ENCODE data around the gene UBP1.
"Not testable (repeated sequence)": the region's sequence is repeated elsewhere in the genome, so short reads cannot be mapped to it uniquely, and the experiment has no call there.

Gene UBP1, protein sequence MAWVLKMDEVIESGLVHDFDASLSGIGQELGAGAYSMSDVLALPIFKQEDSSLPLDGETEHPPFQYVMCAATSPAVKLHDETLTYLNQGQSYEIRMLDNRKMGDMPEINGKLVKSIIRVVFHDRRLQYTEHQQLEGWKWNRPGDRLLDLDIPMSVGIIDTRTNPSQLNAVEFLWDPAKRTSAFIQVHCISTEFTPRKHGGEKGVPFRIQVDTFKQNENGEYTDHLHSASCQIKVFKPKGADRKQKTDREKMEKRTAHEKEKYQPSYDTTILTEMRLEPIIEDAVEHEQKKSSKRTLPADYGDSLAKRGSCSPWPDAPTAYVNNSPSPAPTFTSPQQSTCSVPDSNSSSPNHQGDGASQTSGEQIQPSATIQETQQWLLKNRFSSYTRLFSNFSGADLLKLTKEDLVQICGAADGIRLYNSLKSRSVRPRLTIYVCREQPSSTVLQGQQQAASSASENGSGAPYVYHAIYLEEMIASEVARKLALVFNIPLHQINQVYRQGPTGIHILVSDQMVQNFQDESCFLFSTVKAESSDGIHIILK

DNA sequence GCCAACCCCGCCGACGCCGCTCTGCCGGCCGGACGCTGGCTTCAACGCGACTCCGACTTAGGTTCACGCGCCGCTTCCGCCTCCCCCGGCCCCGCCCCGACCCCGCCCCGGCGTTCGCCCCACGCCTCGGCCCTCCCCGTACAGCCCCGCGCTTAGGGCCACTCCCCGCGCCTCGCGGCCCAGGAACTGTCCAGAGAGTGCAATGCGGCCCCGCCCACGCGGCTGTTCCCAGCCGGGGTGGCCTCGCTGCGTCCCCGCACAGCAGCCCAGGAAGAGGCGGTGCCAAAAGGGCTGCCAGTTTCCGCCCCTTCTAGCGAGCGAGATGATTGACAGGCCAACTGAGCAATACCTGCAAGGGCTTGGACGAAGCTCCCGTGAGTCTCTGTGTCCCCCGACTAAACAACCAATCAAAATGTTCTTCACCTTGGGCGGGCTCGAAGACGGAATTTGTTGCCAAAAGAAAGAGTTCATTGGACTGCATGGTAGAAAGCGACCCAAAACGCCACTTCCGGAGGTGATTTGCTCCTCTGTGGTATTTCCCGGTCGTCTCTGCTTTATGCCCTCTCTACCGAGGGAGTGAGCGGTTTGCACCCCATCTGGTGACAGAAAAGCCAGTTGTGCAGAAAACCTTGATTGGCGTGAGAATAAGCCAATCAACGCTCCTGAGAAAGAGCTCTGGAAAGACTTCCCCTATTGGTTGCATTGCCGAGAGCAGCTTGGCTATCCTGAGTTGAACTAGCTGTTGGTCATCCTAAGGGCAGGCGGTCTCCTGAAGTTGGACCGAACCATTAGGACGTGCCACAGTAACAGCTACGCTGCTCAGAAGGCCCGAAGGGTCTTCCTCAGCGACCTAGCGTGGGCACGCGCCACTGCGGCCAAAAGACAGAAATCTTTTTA is at the start of gene UBP1:
Gene UBP1, minus strand, starts transcription at position 78 of the 897 bp plus-strand sequence. CDS start 557 bp downstream, outside the sequence.
- Histone ChIP-seq H3K4me3 (peak within 1 kb of the TSS; percentile 77), H3K4me1 (peaks cover 8% of the 10 kb centered on the region; the same call in 1 of the 2 replicates), H3K36me3 (replicated peaks) (no peaks in the 10 kb centered on the region), H3K9me3 (no peaks in the 10 kb centered on the region), H3K27me3 (ENCODE audit: low read depth) (no peaks in the 10 kb centered on the region)
- DNase-seq (ENCODE audit: low spot score in 2 of 2): peak; percentile 99 to 100
- in situ Hi-C loops (cut with MboI; ENCODE audit: low sequenced_read_pairs): no loop called here

DNA sequence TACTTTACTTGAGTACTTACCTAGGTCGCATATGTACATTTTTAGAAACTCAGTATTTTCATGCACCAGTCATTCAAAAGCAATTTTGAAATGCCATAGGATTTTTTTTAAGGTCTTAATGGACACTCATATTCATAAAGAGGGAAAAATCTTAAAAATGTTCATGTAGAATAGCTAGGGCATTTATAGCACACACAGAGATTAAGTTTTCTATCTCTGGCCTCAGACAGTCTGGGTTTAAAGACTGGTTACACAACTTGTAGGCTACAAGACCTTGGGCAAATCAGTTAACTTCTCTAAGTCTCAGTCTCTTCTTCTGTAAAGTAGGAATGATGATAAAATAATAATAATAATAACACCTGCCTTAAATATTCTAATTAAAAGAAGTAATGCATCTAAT is 48.5 kb upstream of the UBP1 start:
- H3K27me3 ChIP-seq (ENCODE audit: low read depth): no peaks in the 10 kb centered on the region
- no peak overlapping the region for H3K4me3 ChIP-seq
- no peaks in the 10 kb centered on the region for H3K36me3 ChIP-seq (replicated peaks)
- in situ Hi-C loops (cut with MboI; ENCODE audit: low sequenced_read_pairs): no loop called here
- H3K9me3 ChIP-seq: no peaks in the 10 kb centered on the region
- DNase-seq (ENCODE audit: low spot score in 2 of 2): no peak
- H3K4me1 ChIP-seq: no peaks in the 10 kb centered on the region

DNA sequence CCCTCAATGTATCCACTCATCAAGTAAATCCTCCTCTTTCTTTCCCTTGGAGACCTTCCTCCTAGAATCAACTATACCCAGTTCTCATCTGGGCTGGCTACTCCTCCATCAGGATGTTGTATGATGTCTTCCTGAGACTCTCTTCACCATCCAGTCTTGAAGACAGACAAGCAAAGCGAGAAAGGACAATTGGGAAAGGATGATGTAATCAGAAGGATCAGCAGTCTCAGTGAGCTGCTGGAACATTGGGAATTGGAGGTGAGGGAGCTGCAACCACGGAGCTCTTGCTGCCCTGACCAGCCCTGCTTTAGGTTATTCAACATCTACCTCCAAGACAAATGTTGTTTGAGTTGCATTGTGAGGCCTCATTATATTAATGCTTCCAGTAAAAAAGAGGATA is 48.0 kb upstream of the UBP1 start:
- Histone ChIP-seq H3K36me3 (replicated peaks) (no peaks in the 10 kb centered on the region), H3K4me1 (no peaks in the 10 kb centered on the region), H3K27me3 (ENCODE audit: low read depth) (no peaks in the 10 kb centered on the region), H3K9me3 (no peaks in the 10 kb centered on the region), H3K4me3 (no peak overlapping the region)
- DNase-seq (ENCODE audit: low spot score in 2 of 2): no peak
- in situ Hi-C loops (cut with MboI; ENCODE audit: low sequenced_read_pairs): no loop called here

DNA sequence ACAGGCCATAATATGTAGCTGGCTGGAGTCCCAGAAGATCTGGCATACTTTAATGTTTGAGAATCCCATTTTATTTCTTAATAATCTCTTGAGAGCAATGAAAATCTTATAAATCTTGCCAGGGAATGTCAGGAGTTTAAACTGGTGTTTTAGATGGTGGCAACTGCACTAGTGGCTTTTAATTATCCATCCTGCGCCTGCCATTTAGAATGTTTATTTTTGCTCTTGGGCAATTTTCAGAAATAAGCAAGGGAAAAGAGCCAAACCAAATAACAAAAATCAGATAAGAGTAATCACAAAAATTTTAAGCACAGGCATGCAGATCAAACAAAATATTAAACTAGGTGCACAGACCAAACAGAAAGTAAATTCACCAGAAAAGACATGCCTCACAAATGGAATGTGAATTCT is 41.9 kb upstream of the UBP1 start:
- no peaks in the 10 kb centered on the region for H3K36me3 ChIP-seq (replicated peaks)
- in situ Hi-C loops (cut with MboI; ENCODE audit: low sequenced_read_pairs): no loop called here
- no peak overlapping the region for H3K4me3 ChIP-seq
- peaks cover 12% of the 10 kb centered on the region; the same call in 1 of the 2 replicates for H3K9me3 ChIP-seq
- no peaks in the 10 kb centered on the region for H3K27me3 ChIP-seq (ENCODE audit: low read depth)
- no peaks in the 10 kb centered on the region for H3K4me1 ChIP-seq
- DNase-seq (ENCODE audit: low spot score in 2 of 2): no peak

DNA sequence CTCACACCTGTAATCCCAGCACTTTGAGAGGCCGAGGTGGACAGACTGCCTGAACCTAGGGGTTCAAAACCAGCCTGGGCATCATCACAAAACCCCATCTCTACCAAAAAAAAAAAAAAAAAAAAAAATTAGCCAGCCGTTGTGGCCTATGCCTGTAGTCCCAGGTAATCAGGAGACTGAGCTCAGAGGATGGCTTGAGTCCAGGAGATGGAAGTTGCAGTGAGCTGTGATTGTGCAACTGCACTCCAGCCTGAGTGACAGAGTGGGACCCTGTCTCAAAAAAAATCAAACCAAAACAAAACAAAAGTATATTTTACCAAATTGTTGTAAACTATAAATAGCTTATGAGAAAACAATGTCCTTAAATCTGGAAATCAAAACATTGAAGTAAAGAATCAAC is 34.7 kb upstream of the UBP1 start:
- Histone ChIP-seq H3K36me3 (replicated peaks) (no peaks in the 10 kb centered on the region), H3K4me1 (no peaks in the 10 kb centered on the region; the same call in 1 of the 2 replicates), H3K9me3 (peaks cover under 1% of the 10 kb centered on the region; the same call in 1 of the 2 replicates), H3K4me3 (no peak overlapping the region), H3K27me3 (ENCODE audit: low read depth) (no peaks in the 10 kb centered on the region)
- DNase-seq (ENCODE audit: low spot score in 2 of 2): no peak
- in situ Hi-C loops (cut with MboI; ENCODE audit: low sequenced_read_pairs): no loop called here

DNA sequence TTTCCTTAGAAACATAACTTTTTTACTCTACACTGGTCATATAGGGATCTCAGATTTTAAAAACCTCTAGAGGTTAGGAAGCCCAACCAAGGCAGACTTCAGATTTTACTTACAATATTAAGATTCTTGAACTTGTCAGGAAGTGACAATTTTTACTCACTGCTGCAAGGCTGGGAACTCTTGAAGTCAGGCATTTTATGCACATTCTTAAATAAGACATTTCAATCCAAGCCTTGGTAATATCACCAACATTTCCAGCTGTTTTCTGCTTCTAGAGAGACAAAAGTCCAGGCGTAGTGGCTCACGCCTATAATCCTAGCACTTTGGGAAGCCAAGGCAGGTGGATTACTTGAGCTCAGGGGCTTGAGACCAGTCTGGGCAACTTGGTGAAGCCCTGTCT is 33.6 kb upstream of the UBP1 start:
- H3K36me3 ChIP-seq (replicated peaks): no peaks in the 10 kb centered on the region
- no peak overlapping the region for H3K4me3 ChIP-seq
- in situ Hi-C loops (cut with MboI; ENCODE audit: low sequenced_read_pairs): no loop called here
- H3K4me1 ChIP-seq: no peaks in the 10 kb centered on the region; the same call in 1 of the 2 replicates
- H3K27me3 ChIP-seq (ENCODE audit: low read depth): no peaks in the 10 kb centered on the region
- H3K9me3 ChIP-seq: no peaks in the 10 kb centered on the region
- DNase-seq (ENCODE audit: low spot score in 2 of 2): no peak

DNA sequence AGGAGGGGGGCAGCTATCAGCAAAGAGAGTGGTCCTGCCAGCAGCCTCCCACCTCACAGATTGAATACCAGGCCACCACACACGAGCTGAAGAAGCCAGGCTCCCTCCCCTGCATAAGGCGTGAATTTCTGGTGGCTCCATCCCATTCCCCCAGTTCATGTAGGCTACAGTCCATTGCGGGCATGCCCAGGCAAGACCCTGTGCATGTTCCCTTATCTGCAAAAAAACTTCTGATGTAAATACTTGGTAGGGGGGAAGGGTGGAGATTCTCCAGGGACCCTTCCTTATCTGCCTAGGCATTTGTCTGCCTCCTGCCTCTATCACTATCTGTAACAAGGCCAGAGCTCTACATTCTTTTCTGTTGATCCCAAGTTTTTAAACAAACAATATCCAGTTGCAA is 27.6 kb upstream of the UBP1 start:
- Histone ChIP-seq H3K9me3 (peaks cover 3% of the 10 kb centered on the region; the same call in 1 of the 2 replicates), H3K4me3 (no peak overlapping the region), H3K27me3 (ENCODE audit: low read depth) (no peaks in the 10 kb centered on the region), H3K4me1 (peaks cover 11% of the 10 kb centered on the region), H3K36me3 (replicated peaks) (no peaks in the 10 kb centered on the region)
- in situ Hi-C loops (cut with MboI; ENCODE audit: low sequenced_read_pairs): no loop called here
- no peak for DNase-seq (ENCODE audit: low spot score in 2 of 2)

DNA sequence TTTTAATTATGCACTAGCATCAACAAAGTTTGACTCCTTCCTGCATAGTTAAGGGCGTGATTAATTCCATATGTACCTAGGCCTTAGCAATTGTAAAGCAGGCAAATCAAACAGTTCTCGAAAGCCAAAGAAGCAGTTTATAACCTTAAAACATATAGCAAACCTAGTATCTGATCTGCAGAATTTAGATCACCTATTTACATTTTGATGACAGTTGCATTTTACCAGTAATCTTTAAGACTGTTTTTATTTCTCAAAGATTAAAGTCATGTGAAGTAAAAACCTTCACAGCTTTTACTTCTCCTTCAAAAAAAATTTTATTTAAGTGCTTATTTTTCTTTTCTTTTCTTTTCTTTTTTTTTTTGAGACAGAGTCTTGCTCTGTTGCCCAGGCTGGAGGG is 20.9 kb upstream of the UBP1 start:
- in situ Hi-C loops (cut with MboI; ENCODE audit: low sequenced_read_pairs): no loop called here
- Histone ChIP-seq H3K27me3 (ENCODE audit: low read depth) (no peaks in the 10 kb centered on the region), H3K9me3 (no peaks in the 10 kb centered on the region; the same call in 1 of the 2 replicates), H3K36me3 (replicated peaks) (no peaks in the 10 kb centered on the region), H3K4me1 (peaks cover 9% of the 10 kb centered on the region), H3K4me3 (no peak overlapping the region)
- DNase-seq (ENCODE audit: low spot score in 2 of 2): no peak

DNA sequence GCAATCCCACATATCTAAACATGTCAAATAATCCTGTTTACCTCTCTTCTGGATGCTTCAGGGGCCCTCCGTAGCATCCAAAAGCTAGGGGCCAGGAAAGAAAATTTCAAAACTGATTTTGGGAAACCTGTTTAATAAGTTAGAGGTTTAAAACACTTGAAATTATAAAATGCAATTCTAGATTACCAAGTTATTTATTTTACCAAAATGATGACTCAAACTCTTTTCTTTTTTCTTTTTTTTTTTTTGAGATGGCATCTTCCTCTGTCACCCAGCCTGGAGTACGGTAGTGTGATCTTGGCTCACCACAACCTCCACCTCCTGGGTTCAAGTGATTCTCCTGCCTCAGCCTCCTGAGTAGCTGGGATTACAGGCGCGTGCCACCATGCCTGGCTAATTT is 19.4 kb upstream of the UBP1 start:
- in situ Hi-C loops (cut with MboI; ENCODE audit: low sequenced_read_pairs); H3K27me3 ChIP-seq (ENCODE audit: low read depth); H3K36me3 ChIP-seq (replicated peaks); H3K4me1 ChIP-seq; H3K9me3 ChIP-seq; DNase-seq (ENCODE audit: low spot score in 2 of 2); H3K4me3 ChIP-seq: not testable (repeated sequence)

DNA sequence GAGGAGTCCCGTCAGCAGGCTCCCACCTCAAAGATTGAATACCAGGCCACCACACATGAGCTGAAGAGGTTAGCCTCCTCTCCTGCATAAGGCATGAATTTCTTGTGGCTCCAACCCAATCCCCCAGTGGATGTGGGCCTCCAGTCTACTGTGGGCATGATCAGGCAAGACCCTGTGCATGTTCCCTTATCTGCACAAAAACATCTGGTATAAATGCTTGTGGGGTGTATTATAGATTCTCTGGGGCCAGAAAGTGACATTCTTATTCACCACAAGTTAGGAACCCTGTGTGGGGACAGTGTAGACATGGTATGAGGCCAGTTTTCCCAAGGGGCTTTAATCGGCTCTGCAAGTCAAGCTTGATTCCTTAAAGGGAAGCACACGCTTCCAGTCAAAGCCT is 18.2 kb upstream of the UBP1 start:
- in situ Hi-C loops (cut with MboI; ENCODE audit: low sequenced_read_pairs): no loop called here
- H3K9me3 ChIP-seq: no peaks in the 10 kb centered on the region; the same call in 1 of the 2 replicates
- H3K4me1 ChIP-seq: peaks cover 7% of the 10 kb centered on the region
- no peak overlapping the region for H3K4me3 ChIP-seq
- DNase-seq (ENCODE audit: low spot score in 2 of 2): no peak
- no peaks in the 10 kb centered on the region for H3K36me3 ChIP-seq (replicated peaks)
- no peaks in the 10 kb centered on the region for H3K27me3 ChIP-seq (ENCODE audit: low read depth)

DNA sequence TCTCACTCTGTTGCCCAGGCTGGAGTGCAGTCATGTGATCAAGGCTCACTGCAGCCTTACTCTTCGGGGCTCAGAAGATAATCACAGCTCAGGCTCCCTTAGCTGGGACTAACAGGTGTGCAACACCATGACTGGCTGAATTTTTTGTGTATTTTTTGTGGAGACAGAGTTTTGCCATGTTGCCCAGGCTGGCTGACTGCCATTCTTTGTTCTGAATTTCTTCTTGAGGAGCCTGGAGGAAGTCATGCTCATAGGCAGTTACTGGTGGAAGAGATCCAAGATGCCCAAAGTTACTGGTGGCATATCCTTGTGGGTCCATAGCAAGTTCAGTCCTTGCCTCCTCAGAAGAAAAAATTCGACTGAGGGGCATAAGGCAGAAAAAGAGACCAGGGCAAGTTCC is 16.6 kb upstream of the UBP1 start:
- in situ Hi-C loops (cut with MboI; ENCODE audit: low sequenced_read_pairs): no loop called here
- Histone ChIP-seq H3K9me3 (no peaks in the 10 kb centered on the region; the same call in 1 of the 2 replicates), H3K4me3 (no peak overlapping the region), H3K36me3 (replicated peaks) (no peaks in the 10 kb centered on the region), H3K27me3 (ENCODE audit: low read depth) (no peaks in the 10 kb centered on the region), H3K4me1 (no peaks in the 10 kb centered on the region)
- DNase-seq (ENCODE audit: low spot score in 2 of 2): no peak

DNA sequence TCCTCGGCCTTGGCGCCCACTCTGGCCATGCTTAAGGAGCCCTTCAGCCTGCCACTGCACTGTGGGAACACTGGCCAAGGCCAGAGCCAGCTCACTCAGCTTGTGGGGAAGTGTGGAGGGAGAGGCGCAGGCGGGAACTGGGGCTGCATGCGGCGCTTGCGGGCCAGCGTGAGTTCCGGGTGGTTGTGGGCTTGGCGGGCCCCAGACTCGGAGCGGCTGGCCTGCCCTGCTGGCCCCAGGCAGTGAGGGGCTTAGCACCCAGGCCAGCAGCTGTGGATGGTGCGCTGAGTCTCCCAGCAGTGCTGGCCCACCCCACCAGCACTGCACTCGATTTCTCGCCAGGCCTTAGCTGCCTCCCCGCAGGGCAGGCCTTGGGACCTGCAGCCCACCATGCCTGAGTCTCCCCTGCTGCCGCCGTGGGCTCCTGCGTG is 13.1 kb upstream of the UBP1 start:
- Histone ChIP-seq H3K4me3 (no peak overlapping the region), H3K4me1 (no peaks in the 10 kb centered on the region), H3K36me3 (replicated peaks) (no peaks in the 10 kb centered on the region), H3K27me3 (ENCODE audit: low read depth) (no peaks in the 10 kb centered on the region), H3K9me3 (no peaks in the 10 kb centered on the region; the same call in 1 of the 2 replicates)
- in situ Hi-C loops (cut with MboI; ENCODE audit: low sequenced_read_pairs): no loop called here
- DNase-seq (ENCODE audit: low spot score in 2 of 2): no peak

DNA sequence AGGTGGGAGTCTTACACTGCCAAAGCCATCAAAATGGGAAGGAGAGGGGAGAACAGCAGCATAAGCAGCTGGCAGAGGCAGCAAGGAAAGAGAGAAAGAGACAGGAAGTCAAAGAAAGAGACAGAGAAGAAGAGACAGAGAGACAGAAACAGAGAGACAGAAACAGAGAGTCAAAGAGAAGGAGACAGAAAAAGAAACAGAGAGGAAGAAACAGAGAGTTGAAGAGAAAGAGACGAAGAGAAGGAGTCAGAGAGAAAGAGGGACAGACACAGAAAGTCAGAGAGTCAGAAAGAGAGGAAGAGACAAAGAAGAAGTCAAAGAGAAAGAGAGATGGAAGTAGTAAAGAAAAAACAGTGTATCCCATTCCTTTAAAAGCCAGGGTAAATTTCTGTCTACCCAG is 11.8 kb upstream of the UBP1 start:
- in situ Hi-C loops (cut with MboI; ENCODE audit: low sequenced_read_pairs); DNase-seq (ENCODE audit: low spot score in 2 of 2): not testable (repeated sequence)

DNA sequence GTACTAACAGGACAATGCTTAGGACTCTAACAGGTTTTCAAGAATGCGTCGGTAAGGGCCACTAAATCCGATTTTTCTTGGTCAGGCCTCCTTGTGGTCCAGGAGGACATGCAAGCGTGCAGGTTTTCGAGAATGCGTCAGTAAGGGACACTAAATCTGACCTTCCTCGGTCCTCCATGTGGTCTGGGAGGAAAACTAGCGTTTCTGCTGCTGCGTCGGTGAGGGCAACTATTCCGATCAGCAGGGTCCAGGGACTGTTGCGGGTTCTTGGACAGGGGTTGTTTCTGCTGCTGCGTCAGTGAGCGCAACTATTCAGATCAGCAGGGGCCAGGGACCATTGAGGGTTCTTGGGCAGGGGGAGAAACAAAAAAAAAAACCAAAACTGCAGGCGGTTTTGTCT is 7.8 kb upstream of the UBP1 start:
- H3K27me3 ChIP-seq (ENCODE audit: low read depth): no peaks in the 10 kb centered on the region
- no peaks in the 10 kb centered on the region for H3K36me3 ChIP-seq (replicated peaks)
- H3K4me3 ChIP-seq: no peak overlapping the region
- no peak for DNase-seq (ENCODE audit: low spot score in 2 of 2)
- H3K9me3 ChIP-seq: no peaks in the 10 kb centered on the region
- in situ Hi-C loops (cut with MboI; ENCODE audit: low sequenced_read_pairs): no loop called here
- H3K4me1 ChIP-seq: no peaks in the 10 kb centered on the region

More for the DNA sequence above, 11.8 kb upstream of the UBP1 start:
- H3K36me3 ChIP-seq (replicated peaks); H3K4me1 ChIP-seq; H3K4me3 ChIP-seq; H3K9me3 ChIP-seq; H3K27me3 ChIP-seq (ENCODE audit: low read depth): not testable (repeated sequence)
